Lower leg skin (tissue), 4 donors: ENCODE data around the gene CFAP65. TPM values are rescaled to one million over a fixed set of nuclear protein-coding genes. Genes with fewer than 3 reads are reported as not detected.

Experiments used
- DNase-seq, 2 donors: peaks; one replicate each; pipeline ENCODE4 v3.0.0-alpha.2; 2019; ENCODE audit warnings: low spot score in 2 of 2
- H3K4me3 ChIP-seq: fragments of 200-600 bp; sonication (generic); 2 replicates; pipeline ENCODE4 v1.5.1; 2017; ENCODE audit warnings: mild to moderate bottlenecking, low read depth; ENCODE audit not compliant: poor library complexity, severe bottlenecking
- CTCF ChIP-seq, 3 donors: fragments of 450-650 bp; IDR thresholded peaks; one replicate each; pipeline ENCODE4 v1.5.1; 2016; ENCODE audit warnings: antibody characterized with exemption in 3 of 3, mild to moderate bottlenecking in 3 of 3, moderate library complexity in 2 of 3
- POLR2A ChIP-seq, 2 donors: fragments of 450-650 bp; IDR thresholded peaks; one replicate each; pipeline ENCODE4 v1.6.1; 2016 to 2017; ENCODE audit warnings: antibody characterized with exemption in 2 of 2, mild to moderate bottlenecking in 1 of 2, moderate library complexity in 1 of 2
- WGBS, 2 donors: methylation state at CpG; one replicate each; pipeline ENCODE4 v1.1.5; 2018; 5-methylcytosine and 5-hydroxymethylcytosine counted together
- intact Hi-C: fragments of 100-400 bp; cut with DNase I; formaldehyde crosslinking; loops from one replicate; pipeline ENCODE4 v1.15.0; 2023; ENCODE audit warnings: low total_unique reads
- total RNA-seq, 4 donors: library from RNA; depleted of rRNA; stranded (reverse); fragments of >200 nt; gene quantifications; one replicate each; pipeline ENCODE4 v1.1.0, GENCODE V29; 2016

Gene CFAP65
- total RNA-seq, 4 donors from 2014 or later, result not detected

- DNase-seq, result no peak
- no peak overlapping the region for H3K4me3 ChIP-seq
- TF ChIP-seq POLR2A (IDR thresholded peaks at IDR 0.05), result no peak
- TF ChIP-seq CTCF (IDR thresholded peaks at IDR 0.05), result no peak
- WGBS, 2 donors, result 0 to 23% methylated on average over 1 of the region's 1 CpG
- intact Hi-C loops, result no loop called here
Measured at GRCh38 chr2:219038600-219038999, 2.7 kb downstream of the CFAP65 start.

GRCh38 chr2:219037783-219038499 lies 3.4 kb downstream of the CFAP65 start:
- TF ChIP-seq POLR2A (IDR thresholded peaks at IDR 0.05) (no peak), CTCF (IDR thresholded peaks at IDR 0.05) (no peak)
- no peak overlapping the region for H3K4me3 ChIP-seq
- 61 to 65% methylated on average over 8 of the region's 8 CpGs for WGBS, 2 donors
- intact Hi-C loops, result no loop called here
- no peak for DNase-seq

GRCh38 chr2:219035942-219036341 lies 5.4 kb downstream of the CFAP65 start:
- no peak for DNase-seq
- intact Hi-C loops, result no loop called here
- WGBS, 2 donors, result 81 to 89% methylated on average over 2 of the region's 2 CpGs
- TF ChIP-seq CTCF (IDR thresholded peaks at IDR 0.05) (no peak), POLR2A (IDR thresholded peaks at IDR 0.05) (no peak)
- H3K4me3 ChIP-seq, result no peak overlapping the region

- TF ChIP-seq POLR2A (IDR thresholded peaks at IDR 0.05) (no peak), CTCF (IDR thresholded peaks at IDR 0.05) (no peak)
- no peak for DNase-seq
- H3K4me3 ChIP-seq, result no peak overlapping the region
- 49 to 52% methylated on average over 6 of the region's 6 CpGs for WGBS, 2 donors
- intact Hi-C loops, result no loop called here
Measured at GRCh38 chr2:219034823-219035222, 6.5 kb downstream of the CFAP65 start.

- no peak overlapping the region for H3K4me3 ChIP-seq
- WGBS, 2 donors, result 81 to 82% methylated on average over 23 of the region's 23 CpGs
- intact Hi-C loops, result no loop called here
- no peak for DNase-seq
- TF ChIP-seq CTCF (IDR thresholded peaks at IDR 0.05) (no peak), POLR2A (IDR thresholded peaks at IDR 0.05) (no peak)
Measured at GRCh38 chr2:219032051-219032745, 9.1 kb downstream of the CFAP65 start.
